Measurements from ENCODE around the gene RSU1. TPM values are rescaled to one million over a fixed set of nuclear protein-coding genes. Genes with fewer than 3 reads are reported as not detected.

RSU1 gene
- total RNA-seq, 1 experiment from 2014 or later = 44.5 TPM

DNA sequence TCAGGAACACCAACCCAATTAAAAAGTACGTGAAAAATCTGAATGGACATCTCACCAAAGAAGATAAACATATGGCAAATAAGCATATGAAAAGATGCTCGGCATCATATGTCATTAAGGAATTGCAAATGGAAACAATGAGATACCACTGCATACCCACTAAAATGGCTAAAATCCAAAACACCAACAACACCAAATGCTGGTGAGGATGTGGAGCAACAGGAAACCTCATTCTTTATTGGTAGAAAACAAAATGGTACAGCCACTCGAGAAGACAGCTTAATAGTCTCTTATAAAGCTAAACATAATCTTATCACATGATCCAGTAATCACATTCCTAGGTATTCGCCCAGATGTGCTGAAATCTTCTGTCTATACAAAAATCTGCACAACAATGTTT, 13.1 kb downstream of the RSU1 start:
- no peak for DNase-seq
- Histone ChIP-seq H3K27me3 (no peaks in the 10 kb centered on the region), H3K4me3 (no peak overlapping the region), H3K9me3 (no peaks in the 10 kb centered on the region), H3K36me3 (peaks cover 7% of the 10 kb centered on the region)

DNA sequence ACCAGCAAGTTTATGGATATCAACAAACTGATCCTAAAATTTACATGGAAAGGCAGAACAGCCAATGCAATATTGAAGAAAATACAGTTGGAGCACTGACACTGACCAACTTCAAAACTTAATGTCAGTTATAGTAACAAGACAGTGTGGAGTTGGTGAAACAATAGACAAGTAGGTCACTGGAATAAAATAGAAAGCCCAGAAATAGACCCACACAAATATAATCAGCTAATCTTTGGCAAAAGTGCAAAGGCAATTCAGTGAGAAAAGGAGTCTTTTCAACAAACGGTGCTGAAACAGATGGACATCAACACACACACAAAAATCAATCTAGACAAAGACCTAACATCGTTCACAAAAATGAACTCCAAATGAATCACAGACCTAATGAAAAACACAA, 13.8 kb downstream of the RSU1 start:
- Histone ChIP-seq H3K27me3 (no peaks in the 10 kb centered on the region), H3K36me3 (peaks cover 7% of the 10 kb centered on the region), H3K4me3 (no peak overlapping the region), H3K9me3 (no peaks in the 10 kb centered on the region)
- DNase-seq = no peak

- no peak for DNase-seq
- Histone ChIP-seq H3K27me3 (no peaks in the 10 kb centered on the region), H3K9me3 (no peaks in the 10 kb centered on the region), H3K36me3 (0 out of 2 replicates have a peak, but pooled peaks cover 2% of the 10 kb centered on the region), H3K4me3 (no peak overlapping the region)
These were observed 17.6 kb downstream of the RSU1 start for GRCh38 chr10:16799621-16800020.

DNA sequence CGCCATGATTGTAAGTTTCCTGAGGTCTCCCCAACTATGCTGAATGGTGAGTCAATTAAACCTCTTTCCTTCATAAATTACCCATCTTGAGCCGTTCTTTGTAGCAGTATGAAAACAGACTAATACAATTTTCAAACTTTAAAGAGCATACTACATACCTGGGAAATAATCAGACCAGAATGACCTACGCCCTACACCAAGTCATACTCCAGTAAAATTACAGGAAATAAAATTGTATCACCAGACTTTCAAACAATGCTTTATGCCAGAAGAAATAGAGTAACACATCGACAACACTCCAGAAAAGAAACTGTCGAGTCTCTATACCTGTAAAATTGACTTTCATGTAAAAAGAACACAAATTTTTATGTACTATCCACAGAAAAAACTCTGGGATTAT, 18.7 kb downstream of the RSU1 start:
- Histone ChIP-seq H3K4me3 (no peak overlapping the region), H3K27me3 (no peaks in the 10 kb centered on the region), H3K9me3 (no peaks in the 10 kb centered on the region)

DNA sequence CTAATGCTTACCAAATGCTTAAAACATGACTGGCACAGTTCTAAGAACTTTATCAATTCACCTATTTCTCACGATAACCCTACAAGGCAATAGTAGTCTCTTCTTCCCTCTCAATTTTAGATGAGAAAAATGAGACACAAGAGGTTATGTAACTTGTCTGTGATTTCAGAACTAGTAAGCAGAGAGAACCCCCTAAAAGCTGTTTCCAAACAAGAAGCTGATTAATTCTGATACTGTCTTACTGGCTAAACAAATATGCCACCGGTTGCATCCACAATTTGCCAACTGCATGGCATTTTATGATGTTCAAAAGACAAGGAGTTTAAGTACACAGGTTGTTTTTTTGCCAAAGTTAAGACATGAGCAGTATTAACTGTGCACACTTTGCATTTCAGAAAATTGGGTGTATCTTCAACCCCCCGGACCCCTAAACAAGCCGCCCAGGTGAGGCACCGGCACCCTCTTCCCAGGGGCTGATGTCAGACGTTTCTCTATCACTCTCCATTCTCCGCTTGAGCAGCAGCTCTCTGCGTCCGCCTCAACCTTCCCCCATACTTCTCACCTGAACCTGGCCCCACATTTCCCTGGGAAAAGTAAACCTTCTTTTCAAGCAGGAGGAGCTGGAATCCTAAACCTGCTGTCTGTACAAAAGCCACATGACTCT, 21.7 kb downstream of the RSU1 start:
- no peaks in the 10 kb centered on the region for H3K9me3 ChIP-seq
- no peak for DNase-seq
- H3K4me3 ChIP-seq = no peak overlapping the region
- no peaks in the 10 kb centered on the region for H3K36me3 ChIP-seq
- H3K27me3 ChIP-seq = no peaks in the 10 kb centered on the region

More for the DNA sequence above, 18.7 kb downstream of the RSU1 start:
- DNase-seq = no peak
- 0 out of 2 replicates have a peak, but pooled peaks cover 2% of the 10 kb centered on the region for H3K36me3 ChIP-seq

DNA sequence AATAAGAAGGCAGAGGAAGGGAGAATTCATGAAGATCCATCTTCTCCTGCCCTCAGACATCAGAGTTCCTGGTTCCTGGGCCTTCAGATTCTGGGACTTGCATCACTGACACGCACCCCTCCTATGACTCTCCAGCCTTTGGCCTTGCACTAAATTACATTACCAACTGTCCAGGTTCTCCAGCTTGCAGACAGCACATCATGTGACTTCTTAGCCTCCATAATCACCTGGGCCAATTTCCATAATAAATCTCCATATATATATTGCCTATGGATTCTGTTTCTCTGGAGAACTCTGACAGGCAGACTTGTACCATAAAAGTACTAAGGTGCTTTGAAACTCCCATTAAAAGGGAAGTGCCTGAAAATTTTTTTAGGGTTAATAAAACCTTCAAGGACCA, 23.2 kb downstream of the RSU1 start:
- H3K4me3 ChIP-seq = no peak overlapping the region
- no peaks in the 10 kb centered on the region for H3K9me3 ChIP-seq
- no peaks in the 10 kb centered on the region for H3K36me3 ChIP-seq
- no peaks in the 10 kb centered on the region for H3K27me3 ChIP-seq
- no peak for DNase-seq

DNA sequence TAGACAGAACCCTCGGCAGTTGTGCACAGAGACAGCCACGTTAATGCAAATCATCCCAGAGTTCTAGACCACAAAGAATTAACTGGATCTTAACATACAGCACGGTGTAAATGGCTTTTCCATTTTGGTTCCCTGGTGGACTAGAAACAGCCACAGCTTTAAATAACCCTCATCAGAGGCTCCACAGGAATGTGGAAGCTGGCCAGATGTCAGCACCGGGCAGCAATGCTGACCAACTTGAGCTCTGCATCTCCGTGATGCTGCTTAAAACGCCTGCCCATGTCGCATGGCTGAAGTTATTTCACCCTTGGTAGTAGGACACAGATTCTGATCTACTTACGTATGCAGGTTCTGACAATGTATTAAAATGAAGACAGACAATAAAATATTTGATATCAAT, 24.5 kb downstream of the RSU1 start:
- H3K4me3 ChIP-seq = no peak overlapping the region
- no peaks in the 10 kb centered on the region for H3K36me3 ChIP-seq
- no peak for DNase-seq
- no peaks in the 10 kb centered on the region for H3K27me3 ChIP-seq
- no peaks in the 10 kb centered on the region for H3K9me3 ChIP-seq

DNA sequence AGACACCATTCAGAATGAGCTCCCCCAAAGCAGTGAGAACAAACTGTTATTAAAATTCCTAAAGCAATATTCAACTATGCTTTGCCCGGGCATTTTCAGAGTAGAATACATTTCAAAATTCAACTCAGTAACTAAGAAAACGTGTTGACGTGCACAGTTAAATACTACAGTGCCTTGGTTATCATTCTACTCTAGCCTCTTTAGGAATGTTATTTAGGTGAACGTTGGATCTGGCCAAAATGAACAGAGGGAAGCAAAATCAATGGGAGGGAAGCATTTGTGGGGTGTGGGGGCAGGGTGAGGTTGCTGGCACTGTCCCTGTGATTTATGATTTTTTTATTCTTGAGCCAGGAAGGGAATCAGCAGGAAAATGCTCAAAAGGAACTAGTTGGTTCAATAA, 27.5 kb downstream of the RSU1 start:
- Histone ChIP-seq H3K36me3 (no peaks in the 10 kb centered on the region), H3K4me3 (no peak overlapping the region), H3K27me3 (no peaks in the 10 kb centered on the region), H3K9me3 (no peaks in the 10 kb centered on the region)
- no peak for DNase-seq

- Histone ChIP-seq H3K36me3 (no peaks in the 10 kb centered on the region), H3K4me3 (no peak overlapping the region), H3K27me3 (no peaks in the 10 kb centered on the region), H3K9me3 (no peaks in the 10 kb centered on the region)
- DNase-seq = no peak
These were observed 28.0 kb downstream of the RSU1 start for GRCh38 chr10:16789261-16789660.

- H3K36me3 ChIP-seq = no peaks in the 10 kb centered on the region
- no peak for DNase-seq
- no peak overlapping the region for H3K4me3 ChIP-seq
- H3K27me3 ChIP-seq = no peaks in the 10 kb centered on the region
- H3K9me3 ChIP-seq = no peaks in the 10 kb centered on the region
These were observed 28.4 kb downstream of the RSU1 start for GRCh38 chr10:16788778-16789177.

GRCh38 chr10:16788125-16788524, 29.1 kb downstream of the RSU1 start:
- H3K27me3 ChIP-seq = no peaks in the 10 kb centered on the region
- H3K4me3 ChIP-seq = no peak overlapping the region
- no peak for DNase-seq
- no peaks in the 10 kb centered on the region for H3K36me3 ChIP-seq
- no peaks in the 10 kb centered on the region for H3K9me3 ChIP-seq

GRCh38 chr10:16787361-16787791, 29.8 kb downstream of the RSU1 start:
- Histone ChIP-seq H3K27me3 (no peaks in the 10 kb centered on the region), H3K4me3 (no peak overlapping the region), H3K9me3 (no peaks in the 10 kb centered on the region), H3K36me3 (no peaks in the 10 kb centered on the region)
- no peak for DNase-seq

- no peak overlapping the region for H3K4me3 ChIP-seq
- no peaks in the 10 kb centered on the region for H3K9me3 ChIP-seq
- H3K27me3 ChIP-seq = no peaks in the 10 kb centered on the region
- peaks cover 2% of the 10 kb centered on the region; the same call in 1 of the 2 replicates for H3K36me3 ChIP-seq
- DNase-seq = no peak
These were observed 36.8 kb downstream of the RSU1 start for GRCh38 chr10:16780338-16780880.

- Histone ChIP-seq H3K9me3 (no peaks in the 10 kb centered on the region), H3K36me3 (peaks cover 2% of the 10 kb centered on the region; the same call in 1 of the 2 replicates), H3K27me3 (no peaks in the 10 kb centered on the region), H3K4me3 (no peak overlapping the region)
- DNase-seq = no peak
These were observed 37.8 kb downstream of the RSU1 start for GRCh38 chr10:16779384-16779915.

DNA sequence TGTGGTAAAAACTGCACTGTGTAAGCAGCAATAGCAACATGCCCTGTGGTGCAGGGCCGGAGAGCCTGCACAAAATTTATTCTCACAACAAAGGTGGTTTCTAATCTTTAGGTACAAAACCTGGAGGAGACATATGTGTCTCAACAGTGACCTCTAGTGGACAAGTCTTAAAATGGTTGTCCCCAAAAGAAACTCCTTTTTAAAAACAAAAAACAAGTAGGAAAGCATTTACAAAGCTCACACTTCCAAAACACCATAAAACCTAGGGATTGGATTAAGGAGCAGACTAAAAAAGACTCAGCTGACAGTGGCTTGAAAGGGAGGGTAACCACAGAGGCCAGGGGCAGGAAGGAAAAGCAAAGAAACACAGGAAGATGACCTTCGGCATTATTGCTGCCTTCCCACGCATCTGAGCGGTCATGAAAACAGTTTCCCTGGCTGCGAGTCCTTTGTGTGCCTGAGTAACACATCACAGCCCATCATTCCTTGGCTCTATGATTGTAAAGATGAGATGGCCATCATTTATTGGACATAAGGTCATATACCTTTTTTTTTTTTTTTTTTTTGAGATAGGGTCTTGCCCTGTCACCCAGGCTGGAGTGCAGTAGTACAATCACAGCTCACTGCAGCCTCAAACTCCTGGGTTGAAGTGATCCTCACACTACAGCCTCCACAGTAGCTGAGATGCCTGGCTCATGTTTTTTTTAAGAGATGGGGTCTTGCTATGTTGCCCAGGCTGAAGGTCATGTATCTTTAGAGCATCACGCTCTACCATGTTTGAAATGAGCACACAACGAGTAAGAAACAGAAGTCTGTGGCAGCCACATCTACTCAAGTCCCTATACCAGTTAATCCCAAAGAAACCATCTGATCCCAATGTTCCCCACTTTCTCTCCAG, 39.5 kb downstream of the RSU1 start:
- no peak for DNase-seq
- H3K27me3 ChIP-seq = no peaks in the 10 kb centered on the region
- peaks cover 2% of the 10 kb centered on the region; the same call in 1 of the 2 replicates for H3K36me3 ChIP-seq
- no peaks in the 10 kb centered on the region for H3K9me3 ChIP-seq
- no peak overlapping the region for H3K4me3 ChIP-seq

GRCh38 chr10:16776896-16777295, 40.3 kb downstream of the RSU1 start:
- Histone ChIP-seq H3K36me3 (peaks cover 2% of the 10 kb centered on the region; the same call in 1 of the 2 replicates), H3K27me3 (no peaks in the 10 kb centered on the region), H3K9me3 (no peaks in the 10 kb centered on the region), H3K4me3 (no peak overlapping the region)
- DNase-seq = no peak

DNA sequence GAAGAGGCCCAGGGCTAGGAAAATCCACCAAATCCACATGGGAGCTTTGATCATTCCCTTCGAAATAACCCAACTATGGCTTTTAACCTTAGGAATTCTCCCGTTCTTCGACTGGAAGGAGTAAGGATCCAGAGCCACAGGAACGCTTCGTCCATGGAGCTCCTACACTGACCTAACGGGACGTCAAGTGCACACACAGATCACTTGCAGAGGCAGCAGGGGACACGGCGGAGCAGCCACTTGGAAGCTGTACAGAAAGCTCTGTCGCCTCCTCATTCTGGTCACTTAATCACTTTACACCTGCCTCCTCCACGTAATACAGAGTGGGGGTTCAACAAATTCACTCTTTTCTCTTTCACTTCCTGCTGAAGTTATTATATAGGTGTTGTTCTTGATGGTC, 43.9 kb downstream of the RSU1 start:
- no peak for DNase-seq
- no peaks in the 10 kb centered on the region for H3K27me3 ChIP-seq
- H3K4me3 ChIP-seq = no peak overlapping the region
- no peaks in the 10 kb centered on the region for H3K9me3 ChIP-seq
- no peaks in the 10 kb centered on the region for H3K36me3 ChIP-seq
